ENCODE measurements around the gene CHID1.
A peak's percentile ranks its signal among the peaks of the same experiment; 100 is the strongest.

The CHID1 gene

DNA sequence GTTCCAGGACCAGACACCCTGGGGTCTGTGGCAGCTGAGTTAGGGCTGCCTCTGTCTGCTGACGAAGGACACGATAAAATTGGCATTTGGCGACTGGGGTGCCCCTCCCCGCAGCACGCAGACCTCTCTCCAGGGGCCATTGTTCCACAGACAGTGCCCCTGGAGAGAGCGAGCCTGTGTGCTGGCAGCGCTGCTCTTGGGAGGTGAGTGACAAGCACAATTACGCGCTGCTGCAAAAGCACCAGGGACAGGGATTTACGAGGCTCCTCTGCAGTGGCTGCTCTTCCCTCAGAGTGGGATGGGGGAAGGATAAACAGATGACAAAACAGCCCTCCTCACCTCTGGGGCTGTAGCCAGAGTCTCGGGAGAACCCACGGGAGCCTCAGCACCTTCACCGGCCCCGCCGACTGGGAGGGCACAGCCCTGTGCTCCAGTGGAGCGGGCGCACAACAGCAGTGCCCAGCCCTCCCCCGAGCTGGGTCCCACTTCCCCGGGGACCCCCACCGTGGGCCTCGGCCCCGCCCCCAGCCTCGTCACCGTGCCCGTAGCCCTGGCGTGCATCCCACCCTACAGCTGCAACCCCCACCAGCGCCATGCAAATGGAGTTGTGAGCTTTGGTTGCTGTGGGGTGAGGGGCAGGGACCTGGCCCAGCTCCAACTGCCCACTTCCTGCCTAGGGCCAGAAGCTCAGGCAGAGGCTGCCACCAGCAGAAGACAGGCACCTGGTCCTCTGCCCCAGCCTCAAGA is 19.6 kb downstream of the CHID1 start:
- TF ChIP-seq, protein P1, sequence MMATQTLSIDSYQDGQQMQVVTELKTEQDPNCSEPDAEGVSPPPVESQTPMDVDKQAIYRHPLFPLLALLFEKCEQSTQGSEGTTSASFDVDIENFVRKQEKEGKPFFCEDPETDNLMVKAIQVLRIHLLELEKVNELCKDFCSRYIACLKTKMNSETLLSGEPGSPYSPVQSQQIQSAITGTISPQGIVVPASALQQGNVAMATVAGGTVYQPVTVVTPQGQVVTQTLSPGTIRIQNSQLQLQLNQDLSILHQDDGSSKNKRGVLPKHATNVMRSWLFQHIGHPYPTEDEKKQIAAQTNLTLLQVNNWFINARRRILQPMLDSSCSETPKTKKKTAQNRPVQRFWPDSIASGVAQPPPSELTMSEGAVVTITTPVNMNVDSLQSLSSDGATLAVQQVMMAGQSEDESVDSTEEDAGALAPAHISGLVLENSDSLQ (IDR thresholded peaks at IDR 0.05), result peak; percentile 32
- TF ChIP-seq CTBP1 (IDR thresholded peaks at IDR 0.05; ENCODE audit: borderline replicate concordance), result no peak
- DNase-seq (ENCODE audit: extremely low spot score), result no peak
- CTCF ChIA-PET, result interaction anchor here (0.6 kb wide), 1 partner anchor 135 kb away, joined by 4 read pairs; no protein-coding TSS in a partner anchor

DNA sequence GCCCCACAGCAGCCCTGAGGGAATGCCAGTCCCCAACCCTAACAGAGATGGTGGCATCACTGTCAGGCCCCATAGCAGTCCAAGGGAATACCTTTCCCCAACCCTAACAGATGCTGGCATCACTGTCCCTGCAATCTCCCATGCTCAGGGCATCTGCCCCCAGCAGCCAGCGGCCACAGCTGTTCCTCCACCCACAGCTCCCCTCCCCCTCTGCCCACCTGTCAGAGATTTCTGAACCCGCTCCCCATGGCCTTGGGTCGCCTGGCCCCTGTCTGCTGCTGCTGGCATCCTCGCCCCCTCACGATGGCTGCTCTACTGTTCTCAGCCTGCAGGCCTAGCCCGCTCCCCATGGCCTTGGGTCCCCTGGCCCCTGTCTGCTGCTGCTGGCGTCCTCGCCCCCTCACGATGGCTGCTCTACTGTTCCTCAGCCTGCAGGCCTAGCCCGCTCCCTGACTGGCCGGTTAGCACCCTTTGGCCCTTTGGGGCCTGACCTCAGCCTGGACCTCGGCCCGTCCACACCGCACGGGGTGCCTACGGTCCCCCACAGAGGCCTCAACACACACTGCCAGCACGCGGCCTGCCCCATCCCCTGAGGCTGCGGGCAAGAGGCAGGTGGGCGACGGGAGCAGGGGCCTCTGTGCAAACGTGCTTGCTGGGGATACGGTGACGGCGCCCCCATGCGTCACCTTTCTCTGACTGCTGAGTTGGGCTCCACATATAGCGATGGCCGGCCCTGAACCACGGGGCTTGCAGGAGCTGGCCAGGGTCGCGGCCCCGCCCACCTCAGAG is 20.7 kb downstream of the CHID1 start:
- no peak for DNase-seq (ENCODE audit: extremely low spot score)
- TF ChIP-seq ELF4 (IDR thresholded peaks at IDR 0.05), result no peak
- TF ChIP-seq, protein P1 (IDR thresholded peaks at IDR 0.05), result no peak
- TF ChIP-seq CTBP1 (IDR thresholded peaks at IDR 0.05; ENCODE audit: borderline replicate concordance), result no peak
- ChIA-PET CTCF (interaction anchor here (0.7 kb wide), 1 partner anchor 104 kb away, joined by 3 read pairs; no protein-coding TSS in a partner anchor), POLR2A (no interaction called here)

More for the DNA sequence above, 19.6 kb downstream of the CHID1 start:
- POLR2A ChIA-PET, result no interaction called here

DNA sequence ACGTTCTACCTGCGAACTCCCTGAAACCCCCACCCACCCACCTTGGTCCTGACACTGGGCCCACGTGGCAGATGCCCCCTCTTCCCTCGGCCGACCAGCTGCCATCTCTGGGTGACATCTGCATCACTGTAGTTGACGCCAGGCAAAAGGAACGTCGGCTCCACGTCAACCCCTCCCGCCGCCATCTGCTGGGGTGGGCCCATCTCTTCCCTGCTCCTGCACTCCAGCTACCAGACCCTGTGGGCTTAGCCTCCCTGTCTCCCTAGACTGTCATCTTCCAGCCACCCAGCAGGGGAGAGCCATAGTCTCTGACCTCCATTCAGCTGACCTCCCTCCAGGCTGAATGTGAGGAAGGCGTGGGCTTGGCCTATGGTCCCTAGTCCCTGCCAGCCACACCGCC is 21.4 kb downstream of the CHID1 start:
- TF ChIP-seq ZNF384 (IDR thresholded peaks at IDR 0.05), result no peak
- no peak for TF ChIP-seq LEF1 (IDR thresholded peaks at IDR 0.05; ENCODE audit: borderline replicate concordance)
- no peak for TF ChIP-seq CTBP1 (IDR thresholded peaks at IDR 0.05; ENCODE audit: borderline replicate concordance)
- TF ChIP-seq, protein P1 (IDR thresholded peaks at IDR 0.05), result no peak
- no peak for TF ChIP-seq HDGF (IDR thresholded peaks at IDR 0.05; ENCODE audit: borderline replicate concordance)
- TF ChIP-seq BHLHE40 (IDR thresholded peaks at IDR 0.05; ENCODE audit: borderline replicate concordance), result no peak
- TF ChIP-seq TARDBP (IDR thresholded peaks at IDR 0.05), result no peak
- no peak for TF ChIP-seq FOXM1 (IDR thresholded peaks at IDR 0.05; ENCODE audit: borderline replicate concordance)
- TF ChIP-seq L3MBTL2 (conservative IDR thresholded peaks at IDR 0.05), result no peak
- TF ChIP-seq ELF4 (IDR thresholded peaks at IDR 0.05), result no peak
- TF ChIP-seq SP1 (IDR thresholded peaks at IDR 0.05), result no peak
- no peak for TF ChIP-seq FOXA1 (IDR thresholded peaks at IDR 0.05)
- TF ChIP-seq FOXK2 (IDR thresholded peaks at IDR 0.05), result no peak
- no peak for TF ChIP-seq ARNT (IDR thresholded peaks at IDR 0.05)
- TF ChIP-seq NFRKB (IDR thresholded peaks at IDR 0.05), result no peak
- TF ChIP-seq SUZ12 (IDR thresholded peaks at IDR 0.05), result no peak
- DNase-seq (ENCODE audit: extremely low spot score), result no peak
- CTCF ChIA-PET, result interaction anchor here (0.7 kb wide), 1 partner anchor 103 kb away, joined by 3 read pairs; no protein-coding TSS in a partner anchor
- POLR2A ChIA-PET, result interaction anchor here (0.6 kb wide), 1 partner anchor 63 kb away, joined by 3 read pairs; no protein-coding TSS in a partner anchor

DNA sequence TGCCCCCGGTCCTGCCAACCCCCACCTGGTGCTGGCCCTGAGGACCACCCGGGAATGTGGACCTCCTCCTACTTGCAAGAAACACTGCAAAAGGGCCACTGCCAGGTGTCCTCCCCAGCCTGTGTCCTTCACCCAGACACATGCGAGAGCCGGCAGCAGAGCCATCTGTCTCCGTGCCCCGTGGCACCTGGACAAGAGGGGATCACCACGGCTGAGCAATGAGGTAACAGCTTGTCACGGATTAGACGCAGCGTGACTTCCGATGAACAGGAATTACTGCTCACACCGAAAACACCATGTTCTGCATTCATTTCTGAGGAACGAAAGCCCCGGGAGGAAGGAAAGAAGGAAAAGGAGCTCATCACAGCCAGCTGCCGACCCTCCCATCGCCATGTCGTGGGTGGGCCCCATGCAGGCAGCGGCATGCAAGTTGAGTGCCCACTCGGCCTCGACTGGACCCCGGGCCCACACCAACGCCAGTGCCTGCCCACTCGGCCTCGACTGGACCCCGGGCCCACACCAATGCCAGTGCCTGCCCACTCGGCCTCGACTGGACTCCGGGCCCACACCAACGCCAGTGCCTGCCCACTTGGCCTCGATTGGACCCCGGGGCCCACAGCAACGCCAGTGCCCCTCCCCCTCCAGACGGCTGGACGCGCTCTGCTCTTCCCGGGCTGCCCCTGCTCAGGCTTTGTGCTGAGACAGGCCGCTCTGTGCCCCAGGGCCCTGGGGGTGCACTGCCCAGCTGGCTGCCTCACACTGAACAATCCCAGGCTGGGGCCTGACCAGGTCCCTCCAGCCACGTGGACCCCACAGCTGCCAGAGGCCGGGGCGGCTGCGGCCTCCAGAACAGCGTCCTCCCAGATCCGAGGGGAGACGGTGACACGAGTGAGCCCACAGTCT is 22.0 kb downstream of the CHID1 start:
- ChIA-PET POLR2A (interaction anchor here (0.6 kb wide), 1 partner anchor 64 kb away, joined by 3 read pairs; no protein-coding TSS in a partner anchor), CTCF (no interaction called here)
- TF ChIP-seq FOXM1 (IDR thresholded peaks at IDR 0.05; ENCODE audit: borderline replicate concordance) (no peak), ELF4 (IDR thresholded peaks at IDR 0.05) (no peak), SUZ12 (IDR thresholded peaks at IDR 0.05) (no peak), L3MBTL2 (conservative IDR thresholded peaks at IDR 0.05) (no peak), FOXK2 (IDR thresholded peaks at IDR 0.05) (no peak), CTBP1 (IDR thresholded peaks at IDR 0.05; ENCODE audit: borderline replicate concordance) (no peak), ZNF384 (IDR thresholded peaks at IDR 0.05) (no peak), TARDBP (IDR thresholded peaks at IDR 0.05) (no peak)
- TF ChIP-seq, protein P1 (IDR thresholded peaks at IDR 0.05), result no peak
- DNase-seq (ENCODE audit: extremely low spot score), result no peak

DNA sequence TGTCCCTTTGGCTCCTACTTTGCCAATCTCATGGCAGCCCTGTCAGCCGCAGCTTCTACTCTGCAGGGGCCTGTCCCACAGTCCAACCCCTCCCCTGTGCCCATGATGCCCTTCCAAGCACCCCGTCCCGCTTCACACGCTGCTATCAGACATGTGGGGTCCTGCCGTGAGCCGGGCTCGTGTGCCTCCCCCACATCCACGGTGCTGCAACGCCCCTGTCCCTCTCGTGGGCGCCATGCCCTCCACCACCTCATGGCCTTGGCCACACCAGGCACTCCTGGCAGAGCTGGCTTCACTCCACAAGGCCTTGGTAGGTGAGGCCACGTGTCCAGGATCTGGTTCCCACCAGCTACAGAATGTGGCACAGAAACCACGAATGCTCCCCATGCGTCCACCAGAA is 23.0 kb downstream of the CHID1 start:
- POLR2A ChIA-PET, result no interaction called here
- no peak for DNase-seq (ENCODE audit: extremely low spot score)
- TF ChIP-seq SUZ12 (IDR thresholded peaks at IDR 0.05) (no peak), L3MBTL2 (conservative IDR thresholded peaks at IDR 0.05) (no peak), ELF4 (IDR thresholded peaks at IDR 0.05) (no peak), NFRKB (IDR thresholded peaks at IDR 0.05) (no peak)
- CTCF ChIA-PET, result no interaction called here

Measured in HEK293T (cell line).